GM19463 (cell line): ENCODE measurements around the gene CRACDL.

ENCODE experiments used
- ATAC-seq: cut with Tn5 transposase; IDR thresholded peaks from one replicate; pipeline ENCODE4 v1.9.1; 2021; ENCODE audit warnings: mild to moderate bottlenecking, moderate library complexity; ENCODE audit not compliant: unreplicated experiment

Gene CRACDL, protein sequence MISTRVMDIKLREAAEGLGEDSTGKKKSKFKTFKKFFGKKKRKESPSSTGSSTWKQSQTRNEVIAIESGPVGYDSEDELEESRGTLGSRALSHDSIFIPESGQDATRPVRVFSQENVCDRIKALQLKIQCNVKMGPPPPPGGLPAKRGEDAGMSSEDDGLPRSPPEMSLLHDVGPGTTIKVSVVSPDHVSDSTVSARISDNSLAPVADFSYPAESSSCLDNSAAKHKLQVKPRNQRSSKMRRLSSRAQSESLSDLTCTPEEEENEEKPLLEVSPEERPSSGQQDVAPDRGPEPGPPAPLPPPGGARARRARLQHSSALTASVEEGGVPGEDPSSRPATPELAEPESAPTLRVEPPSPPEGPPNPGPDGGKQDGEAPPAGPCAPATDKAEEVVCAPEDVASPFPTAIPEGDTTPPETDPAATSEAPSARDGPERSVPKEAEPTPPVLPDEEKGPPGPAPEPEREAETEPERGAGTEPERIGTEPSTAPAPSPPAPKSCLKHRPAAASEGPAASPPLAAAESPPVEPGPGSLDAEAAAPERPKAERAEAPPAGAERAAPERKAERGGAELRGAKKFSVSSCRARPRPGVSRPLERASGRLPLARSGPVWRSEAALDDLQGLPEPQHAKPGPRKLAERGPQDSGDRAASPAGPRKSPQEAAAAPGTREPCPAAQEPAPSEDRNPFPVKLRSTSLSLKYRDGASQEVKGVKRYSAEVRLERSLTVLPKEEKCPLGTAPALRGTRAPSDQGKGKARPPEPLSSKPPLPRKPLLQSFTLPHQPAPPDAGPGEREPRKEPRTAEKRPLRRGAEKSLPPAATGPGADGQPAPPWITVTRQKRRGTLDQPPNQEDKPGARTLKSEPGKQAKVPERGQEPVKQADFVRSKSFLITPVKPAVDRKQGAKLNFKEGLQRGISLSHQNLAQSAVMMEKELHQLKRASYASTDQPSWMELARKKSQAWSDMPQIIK

DNA sequence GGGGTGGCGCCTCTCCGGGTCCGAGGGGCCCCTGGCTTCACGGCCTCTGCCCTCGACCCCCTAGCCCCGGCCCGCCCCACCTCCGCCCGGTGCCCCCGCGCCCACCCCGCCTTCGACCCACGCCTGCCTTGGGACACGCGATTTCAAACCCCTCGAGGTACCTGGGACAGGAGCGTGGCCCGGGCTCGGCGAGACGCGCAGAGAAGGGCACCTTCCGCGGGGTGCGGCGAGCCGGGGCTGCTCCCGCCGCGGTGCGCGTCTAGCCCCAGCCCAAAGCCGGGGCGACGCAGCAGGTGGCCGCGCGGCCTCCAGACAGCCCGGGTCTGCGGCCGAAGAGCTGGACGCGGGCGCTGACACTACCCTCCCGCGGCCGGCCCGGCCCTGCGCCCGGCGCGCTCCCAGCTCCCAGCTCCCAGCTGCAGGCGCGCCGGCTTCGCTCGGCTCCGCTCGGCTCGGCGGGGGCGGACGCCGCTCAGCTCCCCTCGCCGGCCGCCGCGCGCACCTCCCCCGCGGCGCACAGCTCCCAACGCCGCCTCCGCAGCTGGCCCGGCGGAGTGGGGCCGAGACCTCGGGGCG lies at the start of gene CRACDL:
CRACDL (minus strand) TSS at position 449 of the 576 bp plus-strand sequence. CDS start 89,425 bp downstream, outside the sequence.
- ATAC-seq, result no peak

DNA sequence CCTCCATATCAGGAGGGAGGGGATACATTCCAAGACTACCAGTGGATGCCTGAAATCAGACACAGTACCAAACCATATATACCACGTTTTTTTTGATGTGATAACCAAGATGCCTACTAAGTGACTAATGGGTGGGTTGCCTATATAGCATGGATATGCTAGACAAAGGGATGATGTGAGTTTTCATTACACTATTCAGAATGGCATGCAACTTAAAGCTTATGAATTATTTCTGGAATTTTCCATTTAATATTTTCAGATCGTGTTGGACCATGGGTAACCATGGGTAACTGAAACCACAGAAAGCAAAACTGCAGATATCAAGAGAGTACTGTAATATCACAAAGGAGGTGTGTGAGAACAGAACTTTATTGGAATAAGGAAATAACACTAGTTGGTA lies 39.6 kb upstream of the CRACDL start:
- ATAC-seq, result no peak

GRCh38 chr2:98972582-98973167 lies 36.6 kb upstream of the CRACDL start:
- no peak for ATAC-seq

DNA sequence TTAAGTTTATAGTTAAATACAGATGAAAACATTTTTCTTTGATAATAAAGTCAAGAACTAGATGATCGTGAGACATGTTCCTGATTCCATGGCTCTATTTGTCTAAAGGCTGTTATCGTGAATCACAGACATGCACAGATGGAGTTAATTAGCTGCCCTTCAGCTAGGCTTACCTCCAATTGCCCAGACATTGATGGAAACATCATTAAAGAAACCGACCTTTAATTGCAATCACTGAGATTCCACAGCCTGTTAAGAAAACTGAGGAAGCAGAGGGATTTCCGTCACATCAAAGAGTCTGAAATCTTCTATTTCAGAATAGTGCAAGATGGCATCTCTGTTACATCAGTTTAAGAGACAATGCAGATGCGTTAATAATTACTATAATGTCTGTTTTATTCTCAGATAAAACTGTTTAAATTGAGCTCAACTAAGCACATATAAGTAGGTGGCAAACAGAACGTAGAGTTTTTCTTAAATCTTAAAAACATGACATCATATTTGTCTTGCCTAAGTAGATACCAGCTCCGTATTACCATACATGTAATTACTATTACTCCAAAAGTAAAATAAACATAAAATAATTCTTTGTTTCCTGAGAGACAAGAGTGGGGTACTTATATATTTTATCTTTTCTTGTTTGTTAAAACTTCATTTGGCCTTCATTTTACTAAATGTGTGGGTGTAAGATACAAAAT lies 23.9 kb upstream of the CRACDL start:
- no peak for ATAC-seq

- ATAC-seq, result no peak
Observed at GRCh38 chr2:98952966-98953365, 16.9 kb upstream of the CRACDL start.

GRCh38 chr2:98948956-98949739 lies 13.1 kb upstream of the CRACDL start:
- ATAC-seq, result no peak

GRCh38 chr2:98947554-98947953 lies 11.5 kb upstream of the CRACDL start:
- no peak for ATAC-seq

- no peak for ATAC-seq
Observed at GRCh38 chr2:98946855-98947254, 10.8 kb upstream of the CRACDL start.

DNA sequence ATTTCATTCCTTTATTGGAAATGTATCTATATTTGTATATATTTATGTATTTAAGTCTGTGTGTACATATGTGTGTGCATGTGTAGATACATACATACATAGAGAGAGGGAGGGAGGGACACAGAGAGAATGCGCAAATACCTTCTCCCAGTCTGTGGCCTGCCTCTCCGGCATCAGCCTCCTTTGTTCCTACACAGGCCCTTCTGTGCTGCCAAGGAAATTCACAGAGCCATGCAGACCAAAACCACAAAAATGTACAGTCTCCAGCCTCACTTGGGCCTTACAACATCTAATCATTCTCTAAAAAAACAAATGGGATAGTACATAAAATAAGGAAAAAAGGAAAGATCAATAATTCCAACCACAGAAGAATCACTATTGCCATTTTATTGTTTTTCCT lies 8.8 kb upstream of the CRACDL start:
- no peak for ATAC-seq

DNA sequence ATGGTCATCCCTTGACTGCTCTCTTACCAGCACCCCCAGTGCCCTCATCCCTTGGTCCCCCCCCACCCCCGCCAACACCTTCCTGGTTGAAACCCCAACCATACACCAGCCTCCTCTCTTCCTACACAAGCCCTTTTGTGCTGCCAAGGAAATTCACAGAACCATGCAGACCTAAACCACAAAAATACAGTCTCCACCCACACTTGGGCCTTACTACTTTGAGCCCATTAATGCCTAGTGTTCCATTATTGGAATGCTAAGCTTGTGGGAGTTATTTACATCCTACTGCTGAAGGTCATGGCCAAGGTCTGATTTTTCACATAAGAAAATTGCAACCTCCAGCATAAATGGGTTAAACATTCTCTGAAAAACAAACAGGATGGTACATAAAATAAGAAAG lies 4.1 kb upstream of the CRACDL start:
- ATAC-seq, result no peak

GRCh38 chr2:98937906-98938305 lies 1.9 kb upstream of the CRACDL start:
- ATAC-seq, result no peak

DNA sequence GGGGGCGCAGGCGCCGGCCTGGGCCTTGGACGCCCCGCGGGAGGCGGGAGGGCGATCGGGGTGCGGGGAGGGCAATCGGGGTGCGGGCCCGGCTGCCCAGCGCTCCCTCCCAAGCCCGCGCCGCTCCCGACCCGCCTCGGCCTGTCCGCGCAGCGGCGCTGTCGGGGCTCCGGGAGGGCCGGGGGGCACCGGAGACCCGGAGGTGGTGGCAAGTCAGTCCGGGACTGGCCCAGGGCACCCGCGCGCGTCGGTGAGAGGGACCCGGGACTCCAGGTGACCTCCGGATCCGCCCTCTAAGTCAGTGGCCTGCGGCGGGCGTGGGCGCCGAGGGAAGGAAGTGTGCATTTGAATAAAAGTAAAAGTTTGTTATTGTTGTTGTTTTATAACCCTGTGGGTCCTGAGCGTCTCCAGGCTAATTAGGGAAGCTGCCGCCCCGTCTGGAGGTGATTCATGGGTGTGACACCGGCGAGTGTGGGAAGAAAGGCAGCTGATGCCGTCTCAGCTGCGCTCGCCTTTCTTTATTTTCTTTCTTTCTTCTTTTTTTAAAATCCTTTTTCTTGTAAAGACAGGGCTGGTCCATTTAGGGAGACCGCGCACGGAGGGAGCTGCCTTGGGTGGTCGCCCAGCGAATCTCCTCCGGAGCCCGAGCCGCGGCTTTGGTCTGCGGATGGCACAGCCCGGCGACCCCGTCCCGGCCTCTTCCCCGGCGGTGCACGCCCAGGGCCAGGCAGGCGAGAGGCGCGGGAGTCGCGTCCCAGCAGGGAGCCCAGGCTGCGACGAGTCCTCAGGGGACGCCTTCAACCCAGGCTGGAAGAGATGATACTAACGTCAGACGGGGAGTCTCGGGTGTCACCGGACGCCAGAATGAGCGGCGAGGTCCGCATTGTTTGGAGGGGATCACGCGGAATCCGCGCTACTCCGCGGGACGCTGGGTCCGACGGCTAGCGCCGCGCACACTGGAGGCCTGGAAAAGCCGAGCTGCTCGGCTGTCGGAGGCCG lies 627 bp upstream of the CRACDL start:
- ATAC-seq, result no peak

DNA sequence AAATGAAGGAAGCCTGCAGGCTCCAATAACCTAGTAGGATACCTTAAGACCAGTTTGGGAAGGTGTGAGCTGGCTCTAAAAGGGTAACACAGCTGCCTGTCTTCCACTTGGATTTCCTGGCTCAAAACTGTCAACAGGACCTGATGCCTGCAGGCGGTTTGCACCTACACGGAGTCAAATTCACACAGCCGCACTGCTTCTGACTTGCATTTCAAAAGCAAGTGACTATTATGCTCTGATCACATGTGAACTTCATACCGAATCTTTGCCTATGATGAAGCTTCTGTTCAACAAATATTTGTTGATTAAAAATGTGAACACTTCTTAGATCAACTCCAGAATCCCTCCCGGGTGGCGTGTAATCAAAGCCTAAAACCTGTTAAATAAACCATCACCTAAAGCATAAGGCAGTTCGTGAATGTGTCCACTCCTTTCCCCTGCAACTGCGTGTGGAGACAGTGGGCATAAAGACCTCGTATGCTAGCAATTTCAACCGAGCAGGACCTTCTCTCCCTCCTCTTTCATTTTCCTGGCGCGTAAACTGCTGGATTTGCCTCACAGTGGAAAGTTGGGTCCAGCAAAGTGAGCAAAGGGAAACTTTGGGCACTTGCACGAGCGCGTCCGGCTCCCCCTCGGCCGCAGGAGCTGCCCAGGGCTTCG lies 784 bp downstream of the CRACDL start:
- ATAC-seq, result no peak

GRCh38 chr2:98932778-98933343 lies 3.2 kb downstream of the CRACDL start:
- ATAC-seq, result no peak

- no peak for ATAC-seq
Observed at GRCh38 chr2:98932164-98932563, 3.9 kb downstream of the CRACDL start.

GRCh38 chr2:98931596-98931995 lies 4.4 kb downstream of the CRACDL start:
- no peak for ATAC-seq

DNA sequence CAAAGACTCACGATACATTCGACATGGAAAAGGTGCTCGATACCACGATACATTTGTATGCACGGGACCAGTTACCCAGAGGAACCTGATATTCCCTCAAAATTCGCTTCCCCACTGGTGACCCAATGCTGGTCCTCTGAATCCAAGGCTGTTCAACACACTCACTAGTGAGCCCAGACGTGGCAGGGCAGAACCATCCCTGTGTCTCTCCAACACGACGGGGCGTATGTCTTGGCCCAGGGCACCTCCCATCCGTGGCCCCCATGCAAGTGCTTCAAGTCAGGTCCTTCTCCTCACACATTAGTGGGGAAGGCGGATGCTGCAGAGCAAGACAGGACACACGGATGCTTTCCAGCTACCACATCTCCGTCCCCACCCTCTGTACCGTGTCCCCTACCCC lies 6.1 kb downstream of the CRACDL start:
- ATAC-seq, result no peak

DNA sequence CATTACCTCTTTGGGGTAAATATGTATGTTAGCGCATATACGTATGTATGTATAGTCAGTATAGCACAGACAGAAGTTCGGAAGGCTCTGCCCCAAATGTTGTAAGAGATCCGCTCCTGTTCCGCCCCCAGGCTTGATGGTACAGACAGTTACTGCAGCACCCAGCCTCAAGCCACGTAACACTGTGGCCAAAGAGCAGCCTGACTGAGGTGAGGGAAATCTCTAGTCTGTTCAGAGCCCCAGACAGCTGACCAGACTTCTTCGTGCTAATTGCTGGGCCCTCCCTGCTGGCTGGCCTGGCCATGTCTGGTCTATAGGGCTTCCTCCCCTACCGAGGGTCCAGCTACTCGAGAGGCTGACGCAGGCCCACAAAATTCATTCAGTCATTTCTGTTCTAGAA lies 7.8 kb downstream of the CRACDL start:
- no peak for ATAC-seq
